Mammary microvascular endothelial cell (primary cell): ENCODE measurements around the gene FAM217A. TPM values are rescaled to one million over a fixed set of nuclear protein-coding genes. Genes with fewer than 3 reads are reported as not detected.

ENCODE experiments used
- total RNA-seq: library from RNA; depleted of rRNA; stranded (reverse); fragments of >200 nt; gene quantifications from 2 replicates; pipeline ENCODE4 v1.2.3, GENCODE V29; 2015

The FAM217A gene
- not detected in 2 replicates for total RNA-seq

DNA sequence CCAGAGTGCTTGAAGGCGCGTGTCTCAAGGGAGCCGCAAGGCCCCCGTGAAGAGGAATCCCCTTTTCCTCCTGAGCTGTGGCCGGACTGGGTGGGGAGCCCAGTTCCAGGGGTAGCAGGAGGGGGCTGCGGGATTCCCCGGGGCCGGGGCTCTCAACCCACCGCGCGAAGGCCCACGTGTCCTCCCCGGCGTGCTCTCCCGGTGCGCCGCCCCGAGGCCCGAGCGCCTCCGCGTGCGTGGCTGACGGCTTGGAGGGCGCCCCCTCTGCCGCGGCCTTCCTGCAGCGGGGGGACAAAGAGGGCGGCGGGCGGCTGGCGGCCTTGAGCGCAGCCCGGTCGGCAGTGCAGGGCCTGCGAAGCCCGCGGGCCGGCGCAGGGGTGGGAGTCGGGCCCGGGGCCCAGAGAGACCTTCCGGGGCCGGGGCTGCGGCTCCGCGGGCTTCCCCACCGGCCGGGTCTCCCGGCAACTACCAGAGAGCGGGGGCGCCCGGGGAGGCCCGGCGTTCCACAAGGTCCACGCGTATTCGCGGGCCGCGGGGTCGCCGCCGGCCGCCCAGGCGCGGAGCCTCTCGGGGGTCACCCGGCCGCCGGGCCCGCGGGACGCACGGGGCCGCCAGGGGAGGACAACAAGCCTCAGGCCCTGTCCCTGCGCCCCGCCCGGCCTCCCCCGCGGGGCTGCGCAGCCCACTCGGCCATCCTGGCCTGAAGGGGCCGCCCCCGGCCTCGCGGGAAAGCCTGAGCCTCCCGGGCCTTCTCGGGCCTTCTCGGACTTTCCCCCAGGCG is at the start of gene FAM217A:
Gene FAM217A, minus strand, starts transcription at position 447 of the 781 bp plus-strand sequence. CDS start 1,723 bp downstream, outside the sequence.

Other genes starting within 250 kb of the FAM217A start
- 10.3 and 11.8 TPM in 2 replicates for gene FAM50B, start 229.8 kb downstream of the FAM217A start, total RNA-seq
- 162 and 169 TPM in 2 replicates for gene ECI2, start 56.4 kb upstream of the FAM217A start, total RNA-seq